GM23248 (cell line): ENCODE results near the gene CBFA2T2.

Experiments used
- EZH2 ChIP-seq: fragments of 200-600 bp; sonication (generic); IDR thresholded peaks from 2 replicates; pipeline ENCODE4 v1.6.1; 2018; ENCODE audit warnings: antibody characterized with exemption, mild to moderate bottlenecking; ENCODE audit not compliant: insufficient read depth, poor library complexity, severe bottlenecking
- EZH2phosphoT487 ChIP-seq: fragments of 200-600 bp; sonication (generic); IDR thresholded peaks from 2 replicates; pipeline ENCODE4 v1.6.1; 2018; ENCODE audit warnings: antibody characterized with exemption, moderate library complexity, mild to moderate bottlenecking, low read depth; ENCODE audit not compliant: insufficient read depth

- TF ChIP-seq EZH2: no peak
- TF ChIP-seq EZH2phosphoT487: no peak
Measured at GRCh38 chr20:33466303-33466646, 23.6 kb upstream of the CBFA2T2 start.
